LNCaP clone FGC (cell line): Measurements from ENCODE around the gene LASP1.

Experiments
- DNase-seq: peaks from one replicate; pipeline ENCODE4 v3.0.0-alpha.2; 2011; ENCODE audit warnings: low read depth
- H3K4me3 ChIP-seq: 2 replicates; pipeline ENCODE4 v1.5.1; 2011; ENCODE audit warnings: mild to moderate bottlenecking, low read depth, low read length, control low read depth
- TF ChIP-seq, protein P1 (sequence below): IDR thresholded peaks from 2 replicates; pipeline ENCODE4 v1.5.1; 2012; ENCODE audit warnings: mild to moderate bottlenecking; ENCODE audit not compliant: control insufficient read depth, insufficient read depth; ENCODE audit errors: extremely low read depth

Gene LASP1

GRCh38 chr17:38897671-38898290 lies 27.9 kb downstream of the LASP1 start:
- DNase-seq: no peak
- no peak overlapping the region for H3K4me3 ChIP-seq
- TF ChIP-seq, protein P1, sequence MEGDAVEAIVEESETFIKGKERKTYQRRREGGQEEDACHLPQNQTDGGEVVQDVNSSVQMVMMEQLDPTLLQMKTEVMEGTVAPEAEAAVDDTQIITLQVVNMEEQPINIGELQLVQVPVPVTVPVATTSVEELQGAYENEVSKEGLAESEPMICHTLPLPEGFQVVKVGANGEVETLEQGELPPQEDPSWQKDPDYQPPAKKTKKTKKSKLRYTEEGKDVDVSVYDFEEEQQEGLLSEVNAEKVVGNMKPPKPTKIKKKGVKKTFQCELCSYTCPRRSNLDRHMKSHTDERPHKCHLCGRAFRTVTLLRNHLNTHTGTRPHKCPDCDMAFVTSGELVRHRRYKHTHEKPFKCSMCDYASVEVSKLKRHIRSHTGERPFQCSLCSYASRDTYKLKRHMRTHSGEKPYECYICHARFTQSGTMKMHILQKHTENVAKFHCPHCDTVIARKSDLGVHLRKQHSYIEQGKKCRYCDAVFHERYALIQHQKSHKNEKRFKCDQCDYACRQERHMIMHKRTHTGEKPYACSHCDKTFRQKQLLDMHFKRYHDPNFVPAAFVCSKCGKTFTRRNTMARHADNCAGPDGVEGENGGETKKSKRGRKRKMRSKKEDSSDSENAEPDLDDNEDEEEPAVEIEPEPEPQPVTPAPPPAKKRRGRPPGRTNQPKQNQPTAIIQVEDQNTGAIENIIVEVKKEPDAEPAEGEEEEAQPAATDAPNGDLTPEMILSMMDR: no peak

DNA sequence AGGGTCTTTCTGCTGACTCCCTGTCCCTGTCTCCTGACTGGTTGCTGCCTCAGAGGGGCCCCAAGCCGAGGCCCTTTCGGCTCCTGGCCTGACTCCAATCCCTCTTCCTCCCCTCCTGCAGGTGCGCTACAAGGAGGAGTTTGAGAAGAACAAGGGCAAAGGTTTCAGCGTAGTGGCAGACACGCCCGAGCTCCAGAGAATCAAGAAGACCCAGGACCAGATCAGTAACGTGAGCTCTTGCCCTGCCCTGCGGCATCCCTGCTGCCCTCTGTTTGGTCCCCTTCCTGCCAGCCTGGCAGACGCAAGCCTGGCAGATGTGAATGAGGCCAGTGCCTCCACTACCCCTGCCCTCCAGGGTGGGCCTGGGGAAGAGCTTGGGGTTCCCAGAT lies 28.4 kb downstream of the LASP1 start:
- DNase-seq: no peak
- no peak overlapping the region for H3K4me3 ChIP-seq
- TF ChIP-seq, protein P1: no peak

DNA sequence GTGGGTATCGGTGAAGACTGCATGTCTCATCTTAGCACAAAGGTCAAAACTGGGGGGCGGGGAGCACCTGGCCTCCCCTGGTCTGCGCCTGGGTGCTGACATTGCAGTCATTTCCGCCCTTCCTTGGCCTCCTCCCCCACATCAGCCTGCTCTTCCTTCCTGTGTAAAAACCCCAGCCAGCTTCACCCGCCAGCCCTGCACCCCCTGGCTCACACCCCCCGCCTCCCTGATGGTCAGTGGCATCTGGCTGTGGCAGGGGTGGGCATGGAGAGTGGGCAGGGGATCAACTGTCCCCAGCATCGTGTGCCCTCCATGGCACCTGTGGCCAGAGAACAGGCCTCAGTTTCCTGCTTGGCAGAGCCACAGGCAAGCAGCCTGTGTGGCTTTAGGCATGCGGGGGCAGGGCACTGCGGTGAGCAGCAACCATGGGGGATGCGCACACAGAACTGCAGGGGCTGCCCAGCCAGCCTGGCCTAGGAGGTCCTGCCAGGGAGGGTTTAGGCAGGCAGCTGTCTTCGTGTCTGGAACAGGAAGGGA lies 29.0 kb downstream of the LASP1 start:
- no peak overlapping the region for H3K4me3 ChIP-seq
- DNase-seq: no peak
- TF ChIP-seq, protein P1: no peak

DNA sequence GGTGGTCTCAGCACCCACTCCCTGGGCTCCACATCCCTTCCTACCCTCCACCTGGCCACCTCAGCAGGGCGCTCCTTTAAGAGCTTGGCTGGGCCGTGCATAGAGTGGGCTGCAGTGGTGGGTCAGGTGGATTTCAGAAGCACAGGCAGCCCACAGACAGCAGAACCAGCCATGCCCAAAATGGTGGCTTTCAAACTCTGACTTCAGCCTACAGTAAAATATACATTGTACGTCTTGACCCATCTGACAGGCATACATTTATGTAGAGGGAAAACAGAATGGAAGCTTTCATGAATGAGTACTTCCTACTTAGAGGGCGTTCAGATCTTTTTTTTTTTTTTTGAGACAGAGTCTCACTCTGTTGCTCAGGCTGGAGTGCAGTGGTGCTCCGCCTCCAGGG lies 29.6 kb downstream of the LASP1 start:
- TF ChIP-seq, protein P1: no peak
- DNase-seq: no peak

GRCh38 chr17:38900978-38901656 lies 31.3 kb downstream of the LASP1 start:
- no peak overlapping the region for H3K4me3 ChIP-seq
- no peak for DNase-seq
- TF ChIP-seq, protein P1: no peak

More for the DNA sequence above, 29.6 kb downstream of the LASP1 start:
- no peak overlapping the region for H3K4me3 ChIP-seq

GRCh38 chr17:38903404-38903803 lies 33.5 kb downstream of the LASP1 start:
- TF ChIP-seq, protein P1: no peak
- DNase-seq: no peak
- H3K4me3 ChIP-seq: no peak overlapping the region
